Adrenal gland (tissue), 12 donors: Measurements from ENCODE around the gene SAMD4A. TPM values are rescaled to one million over a fixed set of nuclear protein-coding genes. Genes with fewer than 3 reads are reported as not detected.

ENCODE experiments used
- DNase-seq, 7 donors: peaks; one replicate each; pipeline ENCODE4 v3.0.0-alpha.2; 2019 to 2020
- H3K27ac ChIP-seq, 5 donors: fragments of 200-600 bp; sonication (generic) in 4 of 5; 1 replicate in 3 of 5; 2 replicates in 2 of 5; pipeline versions ENCODE4 v1.5.1 to v1.8.0; 2016 to 2020; ENCODE audit warnings: mild to moderate bottlenecking in 1 of 5
- H3K27me3 ChIP-seq: fragments of 200-600 bp; 2 replicates; pipeline ENCODE4 v1.8.0; 2021
- H3K36me3 ChIP-seq, 2 donors: fragments of 200-600 bp; replicated peaks in 1 of 2; 1 replicate in 1 of 2; 2 replicates in 1 of 2; pipeline versions ENCODE4 v1.5.1 to v1.8.0; 2018 to 2022
- H3K4me1 ChIP-seq, 2 donors: fragments of 200-600 bp; replicated peaks in 1 of 2; 1 replicate in 1 of 2; 2 replicates in 1 of 2; pipeline versions ENCODE4 v1.5.1 to v1.8.0; 2018 to 2021
- H3K4me3 ChIP-seq, 4 donors: fragments of 200-600 bp; sonication (generic) in 3 of 4; one replicate each; pipeline ENCODE4 v1.5.1; 2016 to 2018
- H3K9me3 ChIP-seq, 3 donors: fragments of 200-600 bp; sonication (generic) in 1 of 3; replicated peaks in 1 of 3; 1 replicate in 2 of 3; 2 replicates in 1 of 3; pipeline versions ENCODE4 v1.5.1 to v1.8.0; 2016 to 2021
- POLR2A ChIP-seq, 2 donors: fragments of 450-650 bp; IDR thresholded peaks; one replicate each; pipeline ENCODE4 v1.6.1; 2017; ENCODE audit warnings: antibody characterized with exemption in 2 of 2, mild to moderate bottlenecking in 2 of 2, moderate library complexity in 1 of 2
- WGBS, 4 donors: extraction: QIAGEN DNeasy Blood & Tissue Kit in 2 of 4; methylation state at CpG; one replicate each; pipeline versions ENCODE4 v1.1.5 to v1.1.7; 2013 to 2017; 5-methylcytosine and 5-hydroxymethylcytosine counted together
- intact Hi-C, 2 donors: fragments of 100-400 bp; cut with DNase I; formaldehyde crosslinking; loops; one replicate each; pipeline versions ENCODE4 v1.14.1 to v1.15.0; 2022 to 2023
- polyA plus RNA-seq, 3 donors: library from polyadenylated mRNA; stranded (reverse); fragments of 200-250 nt in 2 of 3; fragments of 350-450 nt in 1 of 3; fragmentation: Illumina TruSeq in 1 of 3; extraction: RNeasy Lipid Tissue Mini Kit (QIAGEN cat#74804) in 1 of 3; gene quantifications; one replicate each; pipeline ENCODE4 v1.2.3, GENCODE V29; 2013 to 2014
- total RNA-seq, 9 donors: library from RNA; depleted of rRNA in 4 of 9; stranded (reverse); fragments of >200 nt in 4 of 9; fragments of 120-200 nt in 1 of 9; fragmentation: NEBNext Ultra II Directional in 1 of 9; extraction: Animal tissue kit (Norgen Biotek cat#: 25700) in 1 of 9; gene quantifications; one replicate each; pipeline versions ENCODE4 v1.1.0 to v1.2.4, GENCODE V29; 2013 to 2023
- TF ChIP-seq, protein P1 (sequence below), 6 experiments: fragments of 450-650 bp in 4 of 6; fragments of 200-600 bp in 2 of 6; sonication (generic) in 1 of 6; IDR thresholded peaks; 1 replicate in 5 of 6; 2 replicates in 1 of 6; pipeline versions ENCODE4 v1.5.1 to v1.8.0; 2016 to 2021; ENCODE audit warnings: antibody characterized with exemption in 6 of 6, mild to moderate bottlenecking in 2 of 6, moderate library complexity in 1 of 6
- donor health status: healthy with polysubstance abuse.
- donor health status: Bipolar disorder and iron deficiency.
- donor health status: DM: yes; HTN: yes; CAD: no.
- donor health status: DM: no; HTN: no; CAD: no.
- donor health status: DM: no; HTN: no; CAD: no.
- donor health status: DM: yes; HTN: yes; CAD: no.

The SAMD4A gene
- total and polyA plus RNA-seq, 12 donors: 2.2 to 13.2 (median 8.3) TPM

DNA sequence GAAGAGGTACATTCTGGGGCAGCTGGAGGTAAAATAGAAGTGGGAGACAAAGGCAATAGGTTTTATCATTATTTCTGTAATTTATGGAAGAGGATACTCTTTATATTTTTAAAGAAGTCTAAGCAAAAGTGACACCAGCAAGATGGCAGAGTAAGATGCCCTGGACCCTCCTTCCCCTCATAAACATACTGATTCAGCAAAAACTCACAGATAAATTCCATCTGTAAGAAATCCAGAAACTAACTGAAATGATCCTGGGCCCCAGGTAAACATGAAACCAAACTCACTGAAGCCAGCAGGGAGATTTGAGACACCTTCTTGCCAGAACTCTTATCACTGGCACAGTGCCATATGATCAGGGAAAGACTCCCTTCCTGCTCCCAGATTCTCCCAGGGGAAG is 255.8 kb downstream of the SAMD4A start:
- Histone ChIP-seq H3K9me3 (peaks cover 0 to 6% (median 0%) of the 10 kb centered on the region in 3 donors), H3K36me3 (no peaks in the 10 kb centered on the region), H3K27me3 (no peaks in the 10 kb centered on the region), H3K4me1 (no peaks in the 10 kb centered on the region), H3K27ac (no peak overlapping the region), H3K4me3 (no peak overlapping the region)
- TF ChIP-seq, protein P1, sequence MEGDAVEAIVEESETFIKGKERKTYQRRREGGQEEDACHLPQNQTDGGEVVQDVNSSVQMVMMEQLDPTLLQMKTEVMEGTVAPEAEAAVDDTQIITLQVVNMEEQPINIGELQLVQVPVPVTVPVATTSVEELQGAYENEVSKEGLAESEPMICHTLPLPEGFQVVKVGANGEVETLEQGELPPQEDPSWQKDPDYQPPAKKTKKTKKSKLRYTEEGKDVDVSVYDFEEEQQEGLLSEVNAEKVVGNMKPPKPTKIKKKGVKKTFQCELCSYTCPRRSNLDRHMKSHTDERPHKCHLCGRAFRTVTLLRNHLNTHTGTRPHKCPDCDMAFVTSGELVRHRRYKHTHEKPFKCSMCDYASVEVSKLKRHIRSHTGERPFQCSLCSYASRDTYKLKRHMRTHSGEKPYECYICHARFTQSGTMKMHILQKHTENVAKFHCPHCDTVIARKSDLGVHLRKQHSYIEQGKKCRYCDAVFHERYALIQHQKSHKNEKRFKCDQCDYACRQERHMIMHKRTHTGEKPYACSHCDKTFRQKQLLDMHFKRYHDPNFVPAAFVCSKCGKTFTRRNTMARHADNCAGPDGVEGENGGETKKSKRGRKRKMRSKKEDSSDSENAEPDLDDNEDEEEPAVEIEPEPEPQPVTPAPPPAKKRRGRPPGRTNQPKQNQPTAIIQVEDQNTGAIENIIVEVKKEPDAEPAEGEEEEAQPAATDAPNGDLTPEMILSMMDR (IDR thresholded peaks at IDR 0.05): no peak
- TF ChIP-seq POLR2A (IDR thresholded peaks at IDR 0.05): no peak
- intact Hi-C loops: no loop called here
- peak in 1 of 7 donors; percentile 14 for DNase-seq

DNA sequence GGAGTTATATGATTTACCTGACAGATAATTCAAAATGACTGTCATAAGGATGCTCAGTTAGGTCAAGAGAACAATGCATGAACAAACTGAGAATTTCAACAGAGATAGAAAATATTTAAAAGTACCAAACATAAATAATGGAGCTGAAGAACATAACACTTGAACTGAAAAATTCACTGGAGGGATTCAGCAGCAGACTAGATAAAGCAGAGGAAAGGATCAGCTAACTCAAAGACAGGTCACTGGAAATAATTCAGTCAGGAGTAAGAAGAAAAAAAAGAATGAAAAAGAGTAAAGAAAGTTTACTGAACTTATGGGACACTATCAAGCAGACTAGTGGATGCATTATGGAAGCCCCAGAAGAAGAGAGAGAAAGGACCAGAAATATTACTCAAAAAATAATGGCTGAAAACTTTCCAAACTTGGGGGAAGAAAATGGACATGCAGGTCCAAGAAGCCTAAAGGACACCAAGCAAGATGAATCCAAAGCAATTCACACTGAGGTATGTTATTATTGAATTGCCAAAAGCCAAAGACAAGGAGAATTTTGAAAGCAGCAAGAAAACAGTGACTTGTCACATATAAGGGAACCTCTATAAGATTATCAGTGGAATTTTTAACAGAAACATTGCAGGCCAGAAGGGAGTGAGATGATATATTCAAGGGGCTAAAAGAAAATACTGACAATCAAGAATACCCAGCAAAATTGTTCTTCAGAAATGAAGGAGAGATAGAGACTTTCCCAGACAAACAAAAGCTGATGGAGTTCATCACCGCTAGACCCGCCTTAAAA is 257.0 kb downstream of the SAMD4A start:
- Histone ChIP-seq H3K4me1 (no peaks in the 10 kb centered on the region), H3K27me3 (no peaks in the 10 kb centered on the region), H3K27ac (no peak overlapping the region), H3K36me3 (no peaks in the 10 kb centered on the region), H3K9me3 (peaks cover 0 to 6% (median 0%) of the 10 kb centered on the region in 3 donors), H3K4me3 (no peak overlapping the region)
- intact Hi-C loops: no loop called here
- 97 to 98% (median 98%) methylated on average over 2 of the region's 2 CpGs for WGBS, 4 donors
- TF ChIP-seq, protein P1 (IDR thresholded peaks at IDR 0.05): no peak
- TF ChIP-seq POLR2A (IDR thresholded peaks at IDR 0.05): no peak
- DNase-seq: no peak

DNA sequence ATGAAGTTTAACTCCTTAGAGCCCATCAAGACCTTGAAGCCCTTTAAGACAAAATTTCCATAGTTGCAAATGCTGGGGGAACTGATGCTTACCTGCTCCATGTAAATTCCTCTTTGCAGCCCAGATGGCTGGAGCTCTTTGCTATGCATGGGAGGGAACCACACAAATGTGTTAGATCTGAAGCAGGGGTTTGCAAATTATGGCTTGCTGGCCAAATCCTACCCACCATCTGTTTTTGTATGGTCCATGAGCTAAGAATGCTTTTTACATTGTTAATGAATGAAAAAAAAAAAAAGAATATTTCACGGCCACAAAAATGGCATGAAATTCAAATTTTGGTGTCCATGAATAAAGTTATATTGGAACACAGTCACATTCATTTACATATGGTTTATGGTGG is 261.1 kb downstream of the SAMD4A start:
- no peak overlapping the region for H3K4me3 ChIP-seq
- H3K27ac ChIP-seq: no peak overlapping the region
- no peak for DNase-seq
- intact Hi-C loops: no loop called here
- no peaks in the 10 kb centered on the region for H3K36me3 ChIP-seq
- 92 to 98% (median 94%) methylated on average over 1 of the region's 1 CpG for WGBS, 4 donors
- H3K4me1 ChIP-seq: no peaks in the 10 kb centered on the region
- no peak for TF ChIP-seq POLR2A (IDR thresholded peaks at IDR 0.05)
- TF ChIP-seq, protein P1 (IDR thresholded peaks at IDR 0.05): no peak
- H3K27me3 ChIP-seq: no peaks in the 10 kb centered on the region
- peaks cover 0 to 6% (median 0%) of the 10 kb centered on the region in 3 donors for H3K9me3 ChIP-seq

DNA sequence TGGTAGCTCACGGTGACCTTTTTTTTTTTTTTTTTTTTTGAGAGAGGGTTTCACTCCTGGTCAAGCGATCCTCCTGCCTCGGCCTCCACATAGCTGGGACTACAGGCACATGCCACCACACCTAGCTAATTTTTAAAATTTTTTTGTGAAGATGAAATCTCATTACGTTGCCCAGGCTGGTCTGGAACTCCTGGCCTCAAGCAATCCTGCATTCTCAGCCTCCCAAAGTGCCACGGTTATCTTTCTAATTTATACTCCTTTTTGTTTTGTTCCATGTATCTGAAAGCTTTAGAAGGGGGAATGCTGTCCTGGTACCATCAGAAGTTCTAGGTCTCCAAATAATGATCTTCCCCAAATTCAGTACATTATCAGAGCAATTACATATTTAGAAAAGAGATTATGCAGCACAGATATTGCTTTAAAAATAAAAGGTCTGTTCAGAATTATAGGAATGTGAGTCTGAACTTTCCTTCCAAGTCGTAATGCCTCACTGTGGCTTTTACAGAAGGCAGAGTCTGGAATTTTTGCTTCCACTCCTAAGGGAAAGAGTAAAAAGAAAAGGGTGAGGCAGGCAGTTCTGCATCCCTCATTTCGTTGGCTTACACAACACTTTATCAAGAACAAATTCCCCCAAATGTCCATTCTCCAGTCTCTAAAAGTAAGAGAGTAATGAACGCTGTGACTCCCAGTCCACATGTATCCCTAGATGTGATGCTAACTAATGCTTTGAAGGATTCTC is 262.7 kb downstream of the SAMD4A start:
- Histone ChIP-seq H3K36me3 (no peaks in the 10 kb centered on the region), H3K27ac (no peak overlapping the region), H3K4me3 (no peak overlapping the region), H3K27me3 (no peaks in the 10 kb centered on the region), H3K9me3 (no peaks in the 10 kb centered on the region), H3K4me1 (no peaks in the 10 kb centered on the region)
- intact Hi-C loops: no loop called here
- no peak for DNase-seq
- TF ChIP-seq POLR2A (IDR thresholded peaks at IDR 0.05): no peak
- TF ChIP-seq, protein P1 (IDR thresholded peaks at IDR 0.05): no peak
- 76 to 80% (median 79%) methylated on average over 8 of the region's 8 CpGs for WGBS, 4 donors
